ENCODE measurements around the gene ACSS2.

ACSS2 gene

GRCh38 chr20:34876406-34877282 lies at the start of gene ACSS2:
Gene ACSS2 (plus strand): TSS chr20:34876612. CDS start chr20:34876646, 34 bp downstream.
- DNase-seq (ENCODE audit: low read depth): no peak

GRCh38 chr20:34829191-34829590 lies 47.2 kb upstream of the ACSS2 start:
- DNase-seq (ENCODE audit: low read depth): no peak

- no peak for DNase-seq (ENCODE audit: low read depth)
These were observed 44.5 kb upstream of the ACSS2 start for GRCh38 chr20:34831936-34832335.

- no peak for DNase-seq (ENCODE audit: low read depth)
These were observed 41.9 kb upstream of the ACSS2 start for GRCh38 chr20:34834459-34834893.

GRCh38 chr20:34842143-34842542 lies 34.3 kb upstream of the ACSS2 start:
- no peak for DNase-seq (ENCODE audit: low read depth)

- no peak for DNase-seq (ENCODE audit: low read depth)
These were observed 33.0 kb upstream of the ACSS2 start for GRCh38 chr20:34843421-34843820.

- no peak for DNase-seq (ENCODE audit: low read depth)
These were observed 27.8 kb upstream of the ACSS2 start for GRCh38 chr20:34848597-34848996.

GRCh38 chr20:34849778-34850177 lies 26.6 kb upstream of the ACSS2 start:
- DNase-seq (ENCODE audit: low read depth): no peak

GRCh38 chr20:34850969-34851368 lies 25.4 kb upstream of the ACSS2 start:
- no peak for DNase-seq (ENCODE audit: low read depth)

GRCh38 chr20:34852298-34852697 lies 24.1 kb upstream of the ACSS2 start:
- DNase-seq (ENCODE audit: low read depth): no peak

GRCh38 chr20:34859367-34859766 lies 17.0 kb upstream of the ACSS2 start:
- DNase-seq (ENCODE audit: low read depth): no peak

- DNase-seq (ENCODE audit: low read depth): no peak
These were observed 16.4 kb upstream of the ACSS2 start for GRCh38 chr20:34859826-34860545.

GRCh38 chr20:34861386-34862084 lies 14.9 kb upstream of the ACSS2 start:
- no peak for DNase-seq (ENCODE audit: low read depth)

GRCh38 chr20:34862724-34863123 lies 13.7 kb upstream of the ACSS2 start:
- DNase-seq (ENCODE audit: low read depth): no peak

GRCh38 chr20:34863421-34863965 lies 12.9 kb upstream of the ACSS2 start:
- DNase-seq (ENCODE audit: low read depth): no peak

GRCh38 chr20:34864216-34864615 lies 12.2 kb upstream of the ACSS2 start:
- no peak for DNase-seq (ENCODE audit: low read depth)

- DNase-seq (ENCODE audit: low read depth): no peak
These were observed 5.0 kb upstream of the ACSS2 start for GRCh38 chr20:34871320-34871926.

- no peak for DNase-seq (ENCODE audit: low read depth)
These were observed 4.3 kb upstream of the ACSS2 start for GRCh38 chr20:34871966-34872621.

GRCh38 chr20:34872622-34873224 lies 3.7 kb upstream of the ACSS2 start, which contains the start of gene GGT7:
Gene GGT7 (minus strand): TSS chr20:34872856. CDS start chr20:34872815, 41 bp downstream.
- peak; percentile 83 for DNase-seq (ENCODE audit: low read depth)

GRCh38 chr20:34873583-34874093 lies 2.8 kb upstream of the ACSS2 start:
- DNase-seq (ENCODE audit: low read depth): no peak

All from activated T-cell treated with anti-CD3 and anti-CD28 coated beads for 24 hours (primary cell).